Esophagus squamous epithelium (tissue), 5 donors: Measurements from ENCODE around the gene TXNDC8. TPM values are rescaled to one million over a fixed set of nuclear protein-coding genes. Genes with fewer than 3 reads are reported as not detected.

Experiments
- DNase-seq: peaks from one replicate; lab custom pipeline; 2025; lab: John Stamatoyannopoulos, UW
- H3K27ac ChIP-seq, 4 donors: fragments of 200-600 bp; sonication (generic); one replicate each; pipeline ENCODE4 v1.5.1; 2016 to 2019; ENCODE audit warnings: mild to moderate bottlenecking in 1 of 4
- H3K27me3 ChIP-seq, 4 donors: fragments of 200-600 bp; sonication (generic); 1 replicate in 3 of 4; 2 replicates in 1 of 4; pipeline versions ENCODE4 v1.5.1 to v1.6.0; 2017 to 2021; ENCODE audit warnings: antibody characterized with exemption in 1 of 4
- H3K36me3 ChIP-seq, 3 donors: fragments of 200-600 bp; sonication (generic); one replicate each; pipeline ENCODE4 v1.5.1; 2016 to 2019
- H3K4me1 ChIP-seq, 3 donors: fragments of 200-600 bp; sonication (generic); one replicate each; pipeline ENCODE4 v1.5.1; 2017 to 2019
- H3K4me3 ChIP-seq, 4 donors: fragments of 200-600 bp; sonication (generic); 1 replicate in 3 of 4; 2 replicates in 1 of 4; pipeline ENCODE4 v1.5.1; 2016 to 2019; ENCODE audit warnings: mild to moderate bottlenecking in 2 of 4, moderate library complexity in 1 of 4
- H3K9me3 ChIP-seq, 3 donors: fragments of 200-600 bp; sonication (generic); one replicate each; pipeline ENCODE4 v1.5.1; 2016 to 2019
- POLR2A ChIP-seq, 4 donors: fragments of 450-650 bp; IDR thresholded peaks; one replicate each; pipeline ENCODE4 v1.6.1; 2017; ENCODE audit warnings: antibody characterized with exemption in 4 of 4, mild to moderate bottlenecking in 4 of 4, moderate library complexity in 3 of 4
- WGBS, 2 donors: methylation state at CpG; one replicate each; pipeline ENCODE4 v1.1.5; 2018; 5-methylcytosine and 5-hydroxymethylcytosine counted together
- intact Hi-C: fragments of 100-400 bp; cut with DNase I; formaldehyde crosslinking; loops from one replicate; pipeline ENCODE4 v1.15.0; 2022
- total RNA-seq, 4 donors: library from RNA; depleted of rRNA; stranded (reverse); fragments of >200 nt; gene quantifications; one replicate each; pipeline ENCODE4 v1.1.0, GENCODE V29; 2016
- TF ChIP-seq, protein P1 (sequence below), 6 experiments: fragments of 450-650 bp in 4 of 6; fragments of 200-600 bp in 2 of 6; sonication (generic) in 2 of 6; IDR thresholded peaks; one replicate each; pipeline ENCODE4 v1.5.1; 2016 to 2019; ENCODE audit warnings: antibody characterized with exemption in 6 of 6, mild to moderate bottlenecking in 4 of 6, moderate library complexity in 4 of 6
- donor health status: DM: yes; HTN: yes; CAD: no.

Gene TXNDC8
- total RNA-seq, 4 donors from 2014 or later, result not detected

GRCh38 chr9:110309681-110310080 lies 28.0 kb downstream of the TXNDC8 start:
- no peaks in the 10 kb centered on the region for H3K27me3 ChIP-seq
- H3K4me1 ChIP-seq, result no peaks in the 10 kb centered on the region
- H3K4me3 ChIP-seq, result no peak overlapping the region
- WGBS, 2 donors, result 75 to 81% methylated on average over 1 of the region's 1 CpG
- no peak for TF ChIP-seq POLR2A (IDR thresholded peaks at IDR 0.05)
- no peak for DNase-seq
- peaks cover 0 to 7% (median 0%) of the 10 kb centered on the region in 3 donors for H3K9me3 ChIP-seq
- no peaks in the 10 kb centered on the region for H3K36me3 ChIP-seq
- intact Hi-C loops, result no loop called here
- H3K27ac ChIP-seq, result no peak overlapping the region

DNA sequence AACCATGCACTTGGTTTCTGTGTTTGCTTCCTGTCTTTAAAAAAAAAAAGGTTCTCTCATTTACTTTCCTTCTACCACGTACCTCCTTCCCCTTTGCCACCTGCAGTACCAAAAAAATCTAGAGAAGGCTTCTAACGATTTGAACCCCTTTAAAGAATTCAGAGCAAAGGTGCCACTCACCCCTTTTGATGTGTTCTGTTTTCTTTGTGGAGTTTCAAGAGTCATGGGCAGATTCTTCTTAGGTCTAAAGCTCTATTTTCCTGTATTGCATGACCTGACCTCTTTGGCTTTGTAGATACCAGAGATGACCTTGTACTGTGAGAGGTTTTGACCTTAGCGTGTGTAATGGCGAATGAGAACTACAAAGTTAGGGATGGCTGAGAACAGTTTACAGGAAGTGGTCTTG lies 29.0 kb downstream of the TXNDC8 start:
- WGBS, 2 donors, result 53 to 58% methylated on average over 4 of the region's 4 CpGs
- Histone ChIP-seq H3K4me1 (no peaks in the 10 kb centered on the region), H3K9me3 (peaks cover 0 to 7% (median 0%) of the 10 kb centered on the region in 3 donors), H3K27me3 (no peaks in the 10 kb centered on the region), H3K27ac (no peak overlapping the region), H3K4me3 (no peak overlapping the region), H3K36me3 (no peaks in the 10 kb centered on the region)
- no peak for DNase-seq
- intact Hi-C loops, result no loop called here
- TF ChIP-seq, protein P1, sequence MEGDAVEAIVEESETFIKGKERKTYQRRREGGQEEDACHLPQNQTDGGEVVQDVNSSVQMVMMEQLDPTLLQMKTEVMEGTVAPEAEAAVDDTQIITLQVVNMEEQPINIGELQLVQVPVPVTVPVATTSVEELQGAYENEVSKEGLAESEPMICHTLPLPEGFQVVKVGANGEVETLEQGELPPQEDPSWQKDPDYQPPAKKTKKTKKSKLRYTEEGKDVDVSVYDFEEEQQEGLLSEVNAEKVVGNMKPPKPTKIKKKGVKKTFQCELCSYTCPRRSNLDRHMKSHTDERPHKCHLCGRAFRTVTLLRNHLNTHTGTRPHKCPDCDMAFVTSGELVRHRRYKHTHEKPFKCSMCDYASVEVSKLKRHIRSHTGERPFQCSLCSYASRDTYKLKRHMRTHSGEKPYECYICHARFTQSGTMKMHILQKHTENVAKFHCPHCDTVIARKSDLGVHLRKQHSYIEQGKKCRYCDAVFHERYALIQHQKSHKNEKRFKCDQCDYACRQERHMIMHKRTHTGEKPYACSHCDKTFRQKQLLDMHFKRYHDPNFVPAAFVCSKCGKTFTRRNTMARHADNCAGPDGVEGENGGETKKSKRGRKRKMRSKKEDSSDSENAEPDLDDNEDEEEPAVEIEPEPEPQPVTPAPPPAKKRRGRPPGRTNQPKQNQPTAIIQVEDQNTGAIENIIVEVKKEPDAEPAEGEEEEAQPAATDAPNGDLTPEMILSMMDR (IDR thresholded peaks at IDR 0.05), result no peak

GRCh38 chr9:110307191-110307590 lies 30.5 kb downstream of the TXNDC8 start:
- Histone ChIP-seq H3K36me3 (no peaks in the 10 kb centered on the region), H3K27ac (no peak overlapping the region), H3K9me3 (peaks cover 0 to 5% (median 0%) of the 10 kb centered on the region in 3 donors), H3K4me1 (no peaks in the 10 kb centered on the region), H3K27me3 (no peaks in the 10 kb centered on the region), H3K4me3 (no peak overlapping the region)
- WGBS, 2 donors, result 26 to 40% methylated on average over 1 of the region's 1 CpG
- intact Hi-C loops, result no loop called here
- no peak for TF ChIP-seq POLR2A (IDR thresholded peaks at IDR 0.05)
- TF ChIP-seq, protein P1 (IDR thresholded peaks at IDR 0.05), result no peak
- no peak for DNase-seq

DNA sequence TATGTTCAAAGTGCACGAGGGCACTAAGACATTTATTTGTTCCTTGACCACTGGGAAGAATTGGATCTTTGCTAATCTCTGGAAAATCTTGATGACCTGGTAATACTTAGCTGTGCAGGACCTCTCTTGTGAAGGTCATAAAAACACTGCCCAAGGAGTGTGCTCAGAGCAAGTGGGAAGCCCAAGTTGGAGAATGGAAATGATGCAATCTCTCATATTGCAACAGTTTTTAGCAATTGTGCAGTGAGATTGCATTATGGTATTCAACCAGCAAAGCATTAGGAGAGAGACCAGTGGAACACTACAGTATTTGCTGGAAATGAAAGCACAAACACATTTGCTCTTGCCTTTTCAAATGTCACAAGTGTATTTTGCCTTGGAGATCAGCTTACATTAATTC lies 34.5 kb downstream of the TXNDC8 start:
- Histone ChIP-seq H3K36me3 (no peaks in the 10 kb centered on the region), H3K4me1 (no peaks in the 10 kb centered on the region), H3K27me3 (no peaks in the 10 kb centered on the region), H3K4me3 (no peak overlapping the region), H3K27ac (no peak overlapping the region), H3K9me3 (no peaks in the 10 kb centered on the region)
- no peak for DNase-seq
- TF ChIP-seq, protein P1 (IDR thresholded peaks at IDR 0.05), result no peak
- TF ChIP-seq POLR2A (IDR thresholded peaks at IDR 0.05), result no peak
- intact Hi-C loops, result no loop called here
- 82 to 92% methylated on average over 1 of the region's 1 CpG for WGBS, 2 donors

DNA sequence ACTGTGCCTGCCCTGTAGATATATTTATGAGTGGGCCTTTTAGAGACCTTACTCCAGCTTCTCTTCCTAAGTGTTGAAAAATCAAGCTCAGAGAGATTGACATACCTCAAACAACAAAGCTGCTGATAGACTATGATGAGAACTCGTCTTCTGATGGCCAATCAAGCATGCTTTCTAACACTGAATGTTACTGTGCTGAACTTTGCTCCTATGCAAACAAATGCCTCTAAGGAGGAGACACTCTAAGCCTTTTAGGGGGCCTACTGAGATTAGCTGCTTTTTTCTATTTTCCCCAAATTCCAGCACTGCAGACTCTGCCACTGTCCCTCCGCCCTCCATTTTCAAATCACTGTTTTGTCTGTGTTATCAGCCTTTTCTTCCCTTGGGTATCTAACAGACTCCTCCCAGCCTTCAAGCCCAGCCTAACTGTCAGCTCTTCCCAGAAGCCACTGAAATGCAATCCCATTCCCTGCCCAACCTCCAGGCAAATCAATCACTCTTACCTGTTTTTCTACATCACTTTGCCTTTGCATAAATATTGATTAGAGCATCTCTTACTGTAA lies 39.5 kb downstream of the TXNDC8 start:
- Histone ChIP-seq H3K9me3 (no peaks in the 10 kb centered on the region), H3K4me3 (no peak overlapping the region), H3K27ac (no peak overlapping the region), H3K4me1 (peaks cover 0 to 15% (median under 1%) of the 10 kb centered on the region in 3 donors), H3K36me3 (no peaks in the 10 kb centered on the region), H3K27me3 (no peaks in the 10 kb centered on the region)
- TF ChIP-seq, protein P1 (IDR thresholded peaks at IDR 0.05), result no peak
- TF ChIP-seq POLR2A (IDR thresholded peaks at IDR 0.05), result no peak
- intact Hi-C loops, result no loop called here
- no peak for DNase-seq
- 73 to 79% methylated on average over 2 of the region's 2 CpGs for WGBS, 2 donors
